GM19043 (cell line): ENCODE data around the gene NHLRC4.

Source experiments
- ATAC-seq: cut with Tn5 transposase; IDR thresholded peaks from one replicate; pipeline ENCODE4 v1.9.1; 2021; ENCODE audit warnings: low read depth; ENCODE audit not compliant: unreplicated experiment

Gene NHLRC4

GRCh38 chr16:566475-567372, at the start of gene NHLRC4:
Gene NHLRC4 (plus strand): TSS chr16:567005. CDS start chr16:568048, 1,043 bp downstream.
- peak; percentile 49 for ATAC-seq

GRCh38 chr16:518858-519257, 47.9 kb upstream of the NHLRC4 start:
- ATAC-seq: no peak

GRCh38 chr16:519425-519824, 47.4 kb upstream of the NHLRC4 start:
- no peak for ATAC-seq

- no peak for ATAC-seq
Measured at GRCh38 chr16:519841-520687, 46.7 kb upstream of the NHLRC4 start.

GRCh38 chr16:520847-521246, 46.0 kb upstream of the NHLRC4 start:
- no peak for ATAC-seq

- ATAC-seq: no peak
Measured at GRCh38 chr16:521381-522210, 45.2 kb upstream of the NHLRC4 start.

- no peak for ATAC-seq
Measured at GRCh38 chr16:522320-523096, 44.3 kb upstream of the NHLRC4 start.

- ATAC-seq: no peak
Measured at GRCh38 chr16:523097-523741, 43.6 kb upstream of the NHLRC4 start.

- no peak for ATAC-seq
Measured at GRCh38 chr16:524274-525040, 42.3 kb upstream of the NHLRC4 start.

GRCh38 chr16:525123-525519, 41.7 kb upstream of the NHLRC4 start:
- no peak for ATAC-seq

GRCh38 chr16:525520-526180, 41.2 kb upstream of the NHLRC4 start:
- no peak for ATAC-seq

GRCh38 chr16:526181-527014, 40.4 kb upstream of the NHLRC4 start:
- ATAC-seq: no peak

GRCh38 chr16:527015-527903, 39.5 kb upstream of the NHLRC4 start, which contains the start of gene CAPN15:
Gene CAPN15 (plus strand): TSS chr16:527712. CDS start chr16:546839, 19,127 bp downstream.
- ATAC-seq: peak; percentile 54

GRCh38 chr16:528111-529011, 38.4 kb upstream of the NHLRC4 start:
- no peak for ATAC-seq

GRCh38 chr16:529012-529575, 37.7 kb upstream of the NHLRC4 start:
- no peak for ATAC-seq
